ENCODE results near the gene CEP104.
A peak's percentile ranks its signal among the peaks of the same experiment; 100 is the strongest.

Gene CEP104

DNA sequence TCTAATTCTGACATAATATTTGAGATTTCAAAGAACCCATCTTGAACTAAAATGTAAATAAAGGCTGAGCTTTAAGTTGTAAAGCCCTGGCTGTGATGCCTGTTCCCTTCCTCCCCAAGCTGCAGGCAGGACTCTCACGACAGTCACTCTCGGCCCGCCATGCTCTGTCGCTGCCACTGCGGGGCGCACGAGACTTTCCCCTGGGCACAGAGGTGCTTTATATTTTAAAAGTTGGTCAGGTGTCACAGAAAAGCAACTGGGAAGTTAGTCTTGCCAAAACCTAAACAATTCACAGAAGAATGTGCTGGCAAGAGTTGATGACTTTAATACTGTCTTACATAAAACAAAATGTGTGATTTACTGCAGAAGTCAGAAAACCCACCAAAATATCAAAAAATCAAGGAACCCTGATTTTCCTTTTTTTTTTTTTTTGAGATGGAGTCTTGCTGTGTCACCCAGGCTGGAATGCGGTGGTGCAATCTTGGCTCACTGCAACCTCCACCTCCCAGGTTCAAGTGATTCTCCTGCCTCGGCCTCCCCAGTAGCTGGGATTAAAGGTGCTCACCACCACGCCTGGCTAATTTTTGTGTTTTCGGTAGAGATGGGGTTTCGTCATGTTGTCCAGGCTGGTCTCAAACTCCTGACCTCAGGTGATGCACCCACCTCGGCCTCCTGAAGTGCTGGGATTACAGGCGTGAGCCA is 71.4 kb downstream of the CEP104 start:
- H3K27ac Mint-ChIP-seq, result no peak overlapping the region
- CTCF ChIA-PET, result no interaction called here
- peaks cover 38% of the 10 kb centered on the region for H3K36me3 Mint-ChIP-seq
- no peaks in the 10 kb centered on the region for H3K9me3 Mint-ChIP-seq
- DNase-seq, result no peak
- no peak overlapping the region for H3K4me3 Mint-ChIP-seq
- H3K27me3 Mint-ChIP-seq, result no peaks in the 10 kb centered on the region
- peaks cover 8% of the 10 kb centered on the region for H3K4me1 Mint-ChIP-seq

DNA sequence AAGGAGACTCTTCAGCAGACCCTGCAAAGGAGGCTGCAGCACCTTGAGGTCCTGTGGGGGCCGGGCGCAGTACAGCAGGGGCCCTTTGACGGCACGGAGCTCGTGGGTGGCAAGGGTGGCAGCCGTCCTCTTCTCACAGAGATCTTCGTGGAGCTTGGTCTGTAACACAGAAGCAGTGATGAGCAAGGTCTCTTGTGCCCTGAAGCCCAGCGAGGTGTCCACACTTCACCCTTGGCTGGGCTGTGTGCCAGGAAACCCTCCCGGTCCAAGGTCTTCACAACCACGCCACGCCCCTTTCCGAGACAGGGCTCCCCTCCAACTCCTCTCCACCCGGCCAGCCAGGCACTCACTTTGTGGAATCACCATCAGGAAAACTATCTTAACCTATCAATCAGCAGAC is 72.0 kb downstream of the CEP104 start:
- Mint-ChIP-seq H3K4me1 (peaks cover 8% of the 10 kb centered on the region), H3K9me3 (no peaks in the 10 kb centered on the region), H3K36me3 (peaks cover 43% of the 10 kb centered on the region), H3K27me3 (no peaks in the 10 kb centered on the region), H3K4me3 (no peak overlapping the region), H3K27ac (no peak overlapping the region)
- no peak for DNase-seq
- CTCF ChIA-PET, result no interaction called here

DNA sequence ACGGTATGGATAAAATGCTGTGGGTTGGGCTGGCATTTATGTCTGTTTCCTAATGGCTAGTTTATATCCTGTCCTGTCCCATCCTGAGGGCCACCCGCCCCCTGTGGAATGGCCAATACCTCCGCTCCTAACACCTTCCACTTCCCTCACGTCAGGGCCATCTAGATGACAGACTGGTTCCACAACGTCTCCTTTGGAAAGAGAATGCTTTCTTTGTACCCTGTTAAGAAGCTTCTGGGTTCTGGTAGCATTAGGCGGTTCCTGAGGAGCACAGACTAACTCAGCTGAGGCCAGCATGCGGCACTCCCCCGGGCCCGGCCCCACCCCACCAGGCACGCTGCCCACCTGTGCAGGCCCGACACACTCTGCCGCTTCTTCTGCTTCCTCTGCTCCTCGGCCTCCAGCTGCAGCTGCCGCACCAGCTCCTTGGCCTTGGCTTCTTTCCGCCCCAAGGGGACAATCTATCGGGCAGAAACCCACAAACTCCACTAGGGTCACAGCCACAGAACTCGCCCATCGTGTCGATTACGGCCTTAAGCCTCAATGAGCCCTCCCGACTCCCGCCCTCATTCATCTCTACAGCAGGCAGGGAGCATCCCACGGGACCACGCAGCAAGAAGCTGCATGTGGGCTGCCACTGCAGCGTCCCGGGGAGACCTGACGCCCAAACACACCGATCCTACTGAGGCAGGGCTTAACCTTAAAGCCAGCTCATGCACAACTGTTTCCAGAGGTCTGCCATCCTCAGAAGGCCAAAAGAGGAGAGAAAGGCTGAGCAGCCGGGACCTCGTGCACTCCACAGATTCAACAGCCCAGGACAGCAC is 73.1 kb downstream of the CEP104 start:
- H3K27ac Mint-ChIP-seq, result no peak overlapping the region
- CTCF ChIA-PET, result no interaction called here

DNA sequence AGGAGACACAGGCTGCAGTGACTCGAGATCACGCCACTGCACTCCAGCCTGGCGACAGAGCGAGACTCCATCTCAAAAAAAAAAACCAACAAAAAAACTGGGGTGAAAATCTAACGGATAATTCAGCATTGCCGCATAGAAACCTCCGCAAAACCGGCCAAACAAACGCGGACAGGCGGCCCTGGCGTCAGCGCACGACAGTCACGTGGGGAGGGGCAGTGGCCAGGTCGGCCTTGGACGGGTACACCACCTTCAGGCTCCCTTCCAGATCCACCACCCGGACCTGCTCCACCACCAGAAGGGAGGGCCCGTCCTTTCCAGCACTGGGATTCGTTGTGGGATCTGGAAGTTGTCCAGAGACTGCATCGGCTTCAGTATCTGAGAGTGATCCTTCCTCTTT is 76.1 kb downstream of the CEP104 start:
- CTCF ChIA-PET, result no interaction called here
- DNase-seq, result no peak
- Mint-ChIP-seq H3K4me1 (peaks cover under 1% of the 10 kb centered on the region), H3K4me3 (no peak overlapping the region), H3K27ac (no peak overlapping the region), H3K27me3 (peaks cover under 1% of the 10 kb centered on the region), H3K36me3 (peaks cover 41% of the 10 kb centered on the region), H3K9me3 (no peaks in the 10 kb centered on the region)

More for the DNA sequence above, 73.1 kb downstream of the CEP104 start:
- no peaks in the 10 kb centered on the region for H3K27me3 Mint-ChIP-seq
- DNase-seq, result no peak
- no peak overlapping the region for H3K4me3 Mint-ChIP-seq
- no peaks in the 10 kb centered on the region for H3K9me3 Mint-ChIP-seq
- H3K4me1 Mint-ChIP-seq, result peaks cover 8% of the 10 kb centered on the region
- peaks cover 47% of the 10 kb centered on the region for H3K36me3 Mint-ChIP-seq

DNA sequence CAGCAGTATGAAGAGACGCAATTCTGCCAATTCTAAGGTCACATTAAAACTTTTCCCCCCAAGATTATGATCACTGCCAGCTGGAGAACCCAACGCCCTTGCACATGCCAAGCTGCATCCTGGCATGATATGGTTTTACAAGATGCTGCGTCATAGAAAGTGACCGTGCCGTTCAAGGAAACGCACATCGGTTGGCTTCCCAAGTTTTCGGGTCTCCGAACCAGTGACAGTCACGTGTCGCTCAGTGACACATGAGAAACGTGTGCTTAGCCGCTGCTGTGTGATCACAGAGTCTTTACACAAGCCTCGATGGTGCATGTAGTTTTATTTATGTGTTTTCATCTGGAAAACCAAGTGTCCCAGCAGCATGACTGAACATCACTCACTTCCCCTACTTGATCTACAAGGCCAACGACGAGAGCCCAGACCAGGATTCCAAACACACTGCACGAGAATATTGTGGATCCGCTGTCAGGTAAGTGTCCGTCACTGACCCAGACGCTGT is 77.0 kb downstream of the CEP104 start:
- CTCF ChIA-PET, result no interaction called here
- H3K36me3 Mint-ChIP-seq, result peaks cover 36% of the 10 kb centered on the region

DNA sequence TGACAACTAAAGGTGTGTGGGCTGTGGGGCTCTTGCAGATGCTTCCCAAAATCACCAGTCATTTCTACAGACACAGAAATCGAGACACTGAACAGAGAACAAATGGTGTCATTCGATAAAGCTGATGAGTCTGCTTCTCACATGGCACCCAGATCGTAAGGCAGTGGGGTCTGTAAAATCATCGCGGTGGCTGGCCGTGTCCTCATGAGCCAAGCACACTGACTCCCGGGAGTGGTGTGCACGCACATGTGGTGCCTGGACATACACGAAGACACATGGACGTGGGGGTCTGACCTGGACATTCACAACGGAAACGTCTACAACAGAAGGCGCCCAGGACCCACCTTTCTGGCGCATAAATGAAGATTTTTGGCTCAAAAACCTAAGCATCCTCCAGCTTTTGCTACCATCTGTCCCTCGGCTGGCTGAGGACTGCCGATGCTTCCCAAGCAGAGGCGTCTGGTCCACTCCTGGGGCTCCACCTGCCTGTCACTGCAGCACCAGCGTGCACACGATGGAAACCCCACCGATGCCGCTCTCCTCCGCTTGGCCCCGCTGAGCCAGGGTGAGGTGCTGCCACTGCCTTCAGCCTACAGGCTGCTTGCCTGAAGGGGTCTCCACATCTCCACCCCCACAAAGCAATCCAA is 77.6 kb downstream of the CEP104 start:
- Mint-ChIP-seq H3K4me3 (no peak overlapping the region), H3K4me1 (peaks cover 3% of the 10 kb centered on the region), H3K27ac (no peak overlapping the region), H3K9me3 (no peaks in the 10 kb centered on the region), H3K36me3 (peaks cover 32% of the 10 kb centered on the region), H3K27me3 (peaks cover 7% of the 10 kb centered on the region)
- CTCF ChIA-PET, result no interaction called here
- DNase-seq, result no peak

More for the DNA sequence above, 77.0 kb downstream of the CEP104 start:
- no peak overlapping the region for H3K4me3 Mint-ChIP-seq
- peaks cover 3% of the 10 kb centered on the region for H3K4me1 Mint-ChIP-seq
- H3K27ac Mint-ChIP-seq, result no peak overlapping the region
- no peaks in the 10 kb centered on the region for H3K9me3 Mint-ChIP-seq
- H3K27me3 Mint-ChIP-seq, result peaks cover 7% of the 10 kb centered on the region
- DNase-seq, result no peak

DNA sequence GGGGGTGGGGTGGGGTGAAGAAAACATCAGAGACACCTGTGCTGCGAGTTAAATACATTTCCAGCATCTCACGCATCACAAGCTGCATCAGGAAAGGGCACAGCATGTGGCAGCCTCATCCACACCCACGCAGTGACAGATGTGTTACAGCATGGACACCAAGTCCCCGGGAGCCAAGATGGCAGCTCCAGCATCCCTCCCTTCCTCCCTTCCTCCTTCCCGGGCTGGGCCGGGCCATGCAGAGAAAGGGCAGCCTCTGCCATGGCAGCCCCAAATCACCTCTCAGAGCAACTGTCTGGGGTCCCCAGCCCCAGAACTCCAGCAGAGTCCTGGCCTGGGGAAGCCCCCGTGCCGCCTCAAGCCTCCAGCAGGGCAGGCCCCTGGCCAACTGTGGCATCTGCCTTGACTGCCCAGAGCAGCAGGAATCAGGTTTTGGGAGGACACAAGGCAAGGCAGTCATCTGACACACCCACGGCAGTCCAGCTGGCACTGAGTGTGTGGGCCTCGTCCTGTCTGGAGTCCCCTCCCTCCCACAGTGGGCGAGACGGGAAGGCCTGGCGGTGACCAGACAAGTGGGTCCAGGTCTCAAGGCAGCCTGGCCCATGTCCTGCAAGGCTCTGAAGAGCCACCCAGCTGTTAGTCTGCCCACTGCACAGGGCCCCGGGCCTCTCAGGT is 78.3 kb downstream of the CEP104 start:
- no peaks in the 10 kb centered on the region for H3K9me3 Mint-ChIP-seq
- H3K4me1 Mint-ChIP-seq, result peaks cover 3% of the 10 kb centered on the region
- CTCF ChIA-PET, result no interaction called here
- H3K27ac Mint-ChIP-seq, result no peak overlapping the region
- H3K36me3 Mint-ChIP-seq, result peaks cover 26% of the 10 kb centered on the region
- no peak for DNase-seq
- no peak overlapping the region for H3K4me3 Mint-ChIP-seq
- peaks cover 9% of the 10 kb centered on the region for H3K27me3 Mint-ChIP-seq

DNA sequence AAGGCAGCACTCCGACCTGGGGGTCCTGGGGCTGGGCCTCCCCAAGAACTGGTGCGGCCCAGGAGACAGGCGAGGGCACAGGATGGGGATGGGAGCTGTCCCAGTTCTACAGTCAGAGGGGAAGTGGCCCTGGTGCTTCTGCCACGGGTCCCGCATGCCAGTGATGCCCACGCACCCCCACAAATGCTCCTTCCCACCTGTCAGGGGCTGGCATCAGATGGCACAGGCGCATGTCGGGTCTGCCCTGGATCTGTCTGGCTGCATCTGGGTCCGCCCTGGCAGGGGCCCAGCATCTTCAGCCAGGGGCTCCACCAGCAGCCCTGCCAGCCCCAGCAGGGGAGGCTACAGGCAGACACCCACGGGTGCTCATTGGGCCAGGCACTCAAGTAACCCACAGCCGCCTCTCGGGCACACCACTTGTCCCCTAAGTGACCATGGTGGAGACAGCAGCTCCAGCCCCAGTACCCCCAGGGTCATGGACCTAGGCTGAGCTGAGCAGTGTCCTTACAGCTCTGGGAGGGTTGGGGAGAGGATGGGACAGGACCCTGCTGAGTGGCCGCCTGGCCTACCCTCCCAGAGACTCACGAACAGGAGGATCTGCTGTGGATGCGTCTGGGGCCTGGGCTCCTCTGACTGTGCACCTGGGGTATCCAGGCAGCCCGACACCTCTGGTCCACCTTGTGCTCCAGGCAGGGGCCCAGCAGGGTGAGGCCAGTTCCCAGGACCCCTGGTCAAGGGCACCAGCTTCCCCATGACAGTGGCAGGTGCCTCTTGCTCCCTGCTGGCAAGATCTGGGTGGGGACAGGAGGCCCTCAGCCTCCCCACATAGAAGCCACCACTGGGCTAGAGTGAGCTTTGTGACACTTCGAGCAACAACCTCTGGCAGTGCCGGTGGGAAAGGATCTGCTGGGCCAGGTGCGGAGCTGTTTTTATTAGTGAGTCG is 79.1 kb downstream of the CEP104 start:
- Mint-ChIP-seq H3K36me3 (peaks cover 24% of the 10 kb centered on the region), H3K4me3 (no peak overlapping the region), H3K27me3 (peaks cover 17% of the 10 kb centered on the region), H3K9me3 (no peaks in the 10 kb centered on the region), H3K27ac (no peak overlapping the region), H3K4me1 (peaks cover 3% of the 10 kb centered on the region)
- no peak for DNase-seq
- CTCF ChIA-PET, result interaction anchor here (1.3 kb wide), 1 partner anchor 26 kb away, joined by 5 read pairs; no protein-coding TSS in a partner anchor

DNA sequence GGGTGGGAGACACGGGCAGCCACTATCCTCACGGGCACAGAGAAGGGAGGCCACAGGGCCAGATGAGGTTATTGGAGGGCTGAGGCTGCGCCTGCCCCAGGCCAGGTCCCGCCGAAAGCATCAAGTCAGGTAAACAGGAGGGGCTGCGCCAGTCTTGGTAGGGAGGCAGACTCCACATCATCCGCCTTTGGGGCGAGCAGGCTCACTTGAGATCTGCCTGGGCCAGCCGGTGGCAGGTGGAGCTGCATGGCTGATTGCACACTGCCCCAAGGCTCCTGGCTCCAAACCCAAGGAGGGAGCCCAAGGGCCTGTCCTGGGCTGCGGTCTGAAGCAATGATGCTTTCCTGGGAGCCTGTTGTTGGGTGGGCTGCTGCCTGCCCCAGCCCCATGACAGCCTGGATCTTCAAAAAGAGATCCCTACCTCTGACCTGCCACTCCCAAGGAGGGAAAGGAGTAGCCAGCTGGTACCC is 79.9 kb downstream of the CEP104 start:
- H3K4me1 Mint-ChIP-seq, result peaks cover 3% of the 10 kb centered on the region
- peaks cover 18% of the 10 kb centered on the region for H3K36me3 Mint-ChIP-seq
- no peak overlapping the region for H3K4me3 Mint-ChIP-seq
- no peaks in the 10 kb centered on the region for H3K9me3 Mint-ChIP-seq
- peaks cover 18% of the 10 kb centered on the region for H3K27me3 Mint-ChIP-seq
- no peak for DNase-seq
- peak overlapping the region; percentile 49 for H3K27ac Mint-ChIP-seq
- CTCF ChIA-PET, result interaction anchor here (1.3 kb wide), 1 partner anchor 27 kb away, joined by 5 read pairs; no protein-coding TSS in a partner anchor

DNA sequence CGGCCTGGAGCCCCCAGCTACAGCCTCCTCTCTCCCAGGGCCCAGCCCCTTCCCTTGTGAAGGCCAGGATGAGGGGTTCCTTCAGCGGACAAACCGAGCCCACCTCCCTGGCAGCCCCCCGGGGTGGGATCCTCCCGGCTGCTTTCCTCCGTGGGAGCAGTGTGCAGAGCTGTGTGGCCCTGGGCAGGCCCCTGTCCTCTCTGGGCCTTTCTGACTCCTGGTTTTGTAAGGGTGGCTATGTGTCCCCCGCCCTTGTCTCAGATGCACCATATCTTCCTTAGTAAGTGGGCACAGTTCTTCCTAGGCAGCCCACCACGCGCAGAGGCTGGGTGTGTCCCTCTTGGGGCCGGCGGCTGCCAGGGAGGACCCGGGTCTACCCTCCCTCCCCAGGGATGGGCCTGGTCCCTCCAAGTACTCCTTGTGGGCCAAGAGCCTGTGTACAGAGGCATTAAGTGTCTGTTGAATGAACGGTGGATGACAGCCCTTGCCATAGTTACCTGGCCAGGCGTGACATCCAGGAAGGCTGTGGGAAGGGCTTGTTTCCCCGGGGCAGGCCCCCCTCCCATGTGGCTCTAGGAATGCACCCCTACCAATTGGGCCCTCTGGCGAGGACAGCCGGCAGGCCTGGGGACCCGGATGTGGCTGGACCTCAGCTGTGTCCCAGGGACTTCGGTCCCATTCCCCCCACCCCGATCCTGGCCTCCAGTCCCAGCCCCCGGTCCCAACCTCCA is 80.6 kb downstream of the CEP104 start:
- no peak overlapping the region for H3K4me3 Mint-ChIP-seq

DNA sequence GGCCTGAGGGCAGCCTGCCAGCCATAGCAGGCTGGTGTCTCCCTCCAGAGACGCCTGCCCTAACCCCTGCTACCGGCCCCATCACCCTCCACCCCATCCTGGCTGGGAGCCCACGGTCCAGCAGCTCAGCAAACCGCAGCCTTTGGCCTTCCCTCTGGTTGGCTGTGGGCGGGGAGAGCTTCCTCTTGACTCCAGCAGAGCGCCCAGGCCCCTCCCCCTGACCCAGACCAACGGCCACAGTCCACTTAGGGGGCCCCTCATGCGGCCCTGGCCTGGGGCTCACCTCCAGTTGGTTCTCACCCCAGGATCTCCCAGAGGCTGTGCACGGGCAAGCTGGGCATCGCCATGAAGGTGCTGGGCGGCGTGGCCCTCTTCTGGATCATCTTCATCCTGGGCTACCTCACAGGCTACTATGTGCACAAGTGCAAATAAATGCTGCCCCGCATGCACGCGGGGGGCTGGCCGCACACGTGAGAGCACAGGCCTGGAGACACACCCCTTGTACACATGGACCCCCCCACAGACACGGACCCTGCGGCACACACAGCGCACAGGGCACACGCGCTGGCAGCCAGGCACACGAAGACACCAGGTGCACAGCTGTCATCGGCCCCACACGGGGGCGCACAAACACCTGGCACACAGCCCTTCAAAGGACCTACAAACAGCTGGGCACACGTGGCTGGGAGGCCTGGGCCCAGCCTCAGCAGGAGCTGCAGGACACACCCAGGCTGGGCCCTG is 81.4 kb downstream of the CEP104 start:
- no peak overlapping the region for H3K27ac Mint-ChIP-seq
- H3K36me3 Mint-ChIP-seq, result peaks cover 9% of the 10 kb centered on the region
- H3K27me3 Mint-ChIP-seq, result peaks cover 31% of the 10 kb centered on the region
- CTCF ChIA-PET, result interaction anchor here (0.6 to 1.5 kb wide), 9 partner anchors 12 to 127 kb away, joined by 3 to 12 read pairs (median 4); no protein-coding TSS in a partner anchor
- DNase-seq, result peak; percentile 69
- H3K4me3 Mint-ChIP-seq, result no peak overlapping the region
- peaks cover 8% of the 10 kb centered on the region for H3K4me1 Mint-ChIP-seq
- no peaks in the 10 kb centered on the region for H3K9me3 Mint-ChIP-seq

More for the DNA sequence above, 80.6 kb downstream of the CEP104 start:
- Mint-ChIP-seq H3K36me3 (peaks cover 14% of the 10 kb centered on the region), H3K27ac (no peak overlapping the region), H3K27me3 (peaks cover 24% of the 10 kb centered on the region), H3K4me1 (peaks cover 8% of the 10 kb centered on the region), H3K9me3 (no peaks in the 10 kb centered on the region)
- no peak for DNase-seq
- CTCF ChIA-PET, result interaction anchor here (0.6 to 1.5 kb wide), 9 partner anchors 11 to 126 kb away, joined by 3 to 12 read pairs (median 4); no protein-coding TSS in a partner anchor

Measured in activated naive CD4-positive, alpha-beta T cell treated with anti-CD3 and anti-CD28 coated beads, Interleukin-2, amount 10 ng/mL, durations not matched to agents 7 days and 5 days (primary cell).